ENCODE measurements around the gene KIF1C. TPM values are rescaled to one million over a fixed set of nuclear protein-coding genes. Genes with fewer than 3 reads are reported as not detected.

KIF1C gene
- total RNA-seq, 1 donor from 2014 or later, result 94.0 TPM

GRCh38 chr17:4986403-4986802, 11.3 kb upstream of the KIF1C start:
- no peaks in the 10 kb centered on the region for H3K27me3 ChIP-seq
- H3K4me1 ChIP-seq, result peaks cover 0 to 22% of the 10 kb centered on the region in 2 donors
- H3K9me3 ChIP-seq, result no peaks in the 10 kb centered on the region
- no peak for DNase-seq (ENCODE audit: low spot score in 2 of 2)
- peak overlapping the region; percentile 91 to 95 for H3K27ac ChIP-seq
- peaks cover 22 to 24% of the 10 kb centered on the region in 2 donors for H3K36me3 ChIP-seq
- TF ChIP-seq, protein P1, sequence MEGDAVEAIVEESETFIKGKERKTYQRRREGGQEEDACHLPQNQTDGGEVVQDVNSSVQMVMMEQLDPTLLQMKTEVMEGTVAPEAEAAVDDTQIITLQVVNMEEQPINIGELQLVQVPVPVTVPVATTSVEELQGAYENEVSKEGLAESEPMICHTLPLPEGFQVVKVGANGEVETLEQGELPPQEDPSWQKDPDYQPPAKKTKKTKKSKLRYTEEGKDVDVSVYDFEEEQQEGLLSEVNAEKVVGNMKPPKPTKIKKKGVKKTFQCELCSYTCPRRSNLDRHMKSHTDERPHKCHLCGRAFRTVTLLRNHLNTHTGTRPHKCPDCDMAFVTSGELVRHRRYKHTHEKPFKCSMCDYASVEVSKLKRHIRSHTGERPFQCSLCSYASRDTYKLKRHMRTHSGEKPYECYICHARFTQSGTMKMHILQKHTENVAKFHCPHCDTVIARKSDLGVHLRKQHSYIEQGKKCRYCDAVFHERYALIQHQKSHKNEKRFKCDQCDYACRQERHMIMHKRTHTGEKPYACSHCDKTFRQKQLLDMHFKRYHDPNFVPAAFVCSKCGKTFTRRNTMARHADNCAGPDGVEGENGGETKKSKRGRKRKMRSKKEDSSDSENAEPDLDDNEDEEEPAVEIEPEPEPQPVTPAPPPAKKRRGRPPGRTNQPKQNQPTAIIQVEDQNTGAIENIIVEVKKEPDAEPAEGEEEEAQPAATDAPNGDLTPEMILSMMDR (IDR thresholded peaks at IDR 0.05), result no peak
- intact Hi-C loops (cut with DNase I), result loop anchor here (5.0 kb wide), 2 partner anchors 44 to 79 kb away; partner anchors contain the start of genes RNF167 and SLC25A11
- H3K4me3 ChIP-seq, result peak overlapping the region; percentile 86 to 91

DNA sequence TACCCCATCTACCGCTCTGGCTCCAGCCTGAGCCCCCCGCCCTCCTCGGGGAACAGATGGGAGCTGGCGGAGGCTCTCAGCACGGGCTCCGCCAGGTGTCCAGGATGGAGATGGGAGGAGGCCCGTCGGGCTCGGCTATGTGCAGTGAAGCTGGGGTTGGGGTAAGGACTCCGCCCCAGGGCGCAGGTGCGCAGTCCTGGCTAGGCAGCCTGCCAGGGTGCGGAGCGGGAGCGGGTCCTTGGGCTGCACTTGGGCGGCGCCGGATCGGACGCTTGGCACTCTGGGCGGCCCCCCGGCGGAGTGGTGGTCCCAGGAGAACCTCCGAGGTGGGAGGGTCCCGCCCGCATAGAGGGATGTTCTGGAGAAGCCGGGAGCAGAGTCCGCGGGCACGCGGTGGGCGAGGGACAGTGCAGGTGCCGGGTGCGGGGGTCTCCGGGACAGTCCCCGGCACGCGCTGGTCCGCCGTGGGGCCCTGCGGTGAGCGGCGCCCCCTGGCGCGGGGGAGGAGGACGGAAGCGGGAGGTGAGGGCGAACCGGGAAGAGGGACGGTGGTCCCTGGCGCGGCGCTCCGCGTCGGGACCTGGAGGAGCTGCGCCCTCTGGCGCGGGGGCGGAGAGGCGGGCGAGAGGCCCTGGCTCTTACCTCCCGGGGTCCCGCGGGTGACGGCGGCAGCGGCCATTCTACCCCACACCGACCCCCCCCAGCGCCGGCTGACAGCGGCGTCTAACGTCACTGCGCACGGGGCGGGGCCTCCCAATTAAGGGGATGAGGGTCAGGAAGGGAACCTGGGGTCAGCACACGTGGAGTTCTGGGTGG, 10.6 kb upstream of the KIF1C start, which contains the start of gene CAMTA2:
CAMTA2 (minus strand) TSS at position 725 of the 816 bp plus-strand sequence. CDS start 1,453 bp downstream, outside the sequence.
- TF ChIP-seq, protein P1 (IDR thresholded peaks at IDR 0.05), result peak; percentile 80 to 91 (median 87)
- Histone ChIP-seq H3K36me3 (peaks cover 18 to 19% of the 10 kb centered on the region in 2 donors), H3K9me3 (no peaks in the 10 kb centered on the region), H3K27me3 (no peaks in the 10 kb centered on the region), H3K4me1 (peaks cover 0 to 22% of the 10 kb centered on the region in 2 donors), H3K4me3 (peak within 1 kb of the TSS; percentile 86 to 91), H3K27ac (peak within 1 kb of the TSS; percentile 91 to 95)
- DNase-seq (ENCODE audit: low spot score in 2 of 2), result peak; percentile 62 to 95
- intact Hi-C loops (cut with DNase I), result loop anchor here (5.0 kb wide), 2 partner anchors 45 to 80 kb away; partner anchors contain the start of genes RNF167 and SLC25A11

DNA sequence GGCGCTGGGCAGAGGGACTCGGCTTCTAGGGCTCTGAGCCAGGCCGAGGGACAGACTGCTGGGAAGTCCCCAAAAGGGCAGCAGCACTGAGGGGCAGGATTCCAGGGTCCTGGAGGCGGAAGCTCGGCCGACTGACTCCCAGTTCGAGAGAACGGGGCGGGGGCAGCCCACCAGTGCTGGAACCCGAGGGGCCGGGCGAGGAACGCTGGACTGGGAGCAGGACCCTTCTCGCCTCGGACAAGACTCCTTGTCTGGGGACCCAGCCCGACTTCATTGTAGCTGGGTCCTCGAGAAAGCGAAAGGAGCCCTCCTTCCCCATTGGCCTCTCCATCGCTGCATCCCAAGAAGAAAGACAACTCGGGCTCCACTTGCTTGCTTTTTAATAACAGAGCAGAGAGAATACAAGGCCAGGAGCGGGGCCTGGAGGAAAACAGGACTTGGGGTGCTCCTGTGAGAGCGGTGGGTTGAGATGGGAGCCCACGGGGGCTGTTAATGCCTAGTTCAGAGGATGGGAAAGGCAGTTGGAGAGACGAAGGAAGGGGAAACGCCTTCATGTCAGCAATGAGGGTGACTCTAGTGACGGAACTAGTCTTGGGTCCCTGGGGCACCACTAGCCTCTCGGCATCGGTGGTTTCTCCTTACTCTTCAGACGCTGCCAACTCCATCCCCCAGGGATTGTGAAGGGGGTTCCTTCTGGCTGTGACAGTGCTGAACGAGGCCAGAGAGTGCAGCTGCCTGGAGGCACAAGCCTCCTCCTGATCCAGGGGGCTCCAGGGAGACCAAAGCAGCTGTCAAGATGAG, 9.8 kb upstream of the KIF1C start:
- no peaks in the 10 kb centered on the region for H3K27me3 ChIP-seq
- H3K4me3 ChIP-seq, result peak overlapping the region; percentile 86 to 91
- H3K9me3 ChIP-seq, result no peaks in the 10 kb centered on the region
- TF ChIP-seq, protein P1 (IDR thresholded peaks at IDR 0.05), result no peak
- DNase-seq (ENCODE audit: low spot score in 2 of 2), result no peak
- peak overlapping the region; percentile 91 to 95 for H3K27ac ChIP-seq
- H3K36me3 ChIP-seq, result peaks cover 11% of the 10 kb centered on the region in 2 donors
- peaks cover 0 to 22% of the 10 kb centered on the region in 2 donors for H3K4me1 ChIP-seq
- intact Hi-C loops (cut with DNase I), result loop anchor here (1.0 to 5.0 kb wide), 3 partner anchors 9 to 81 kb away; partner anchors contain the start of genes INCA1, KIF1C, RNF167 and SLC25A11

GRCh38 chr17:4994081-4994595, 3.6 kb upstream of the KIF1C start:
- H3K27ac ChIP-seq, result no peak overlapping the region
- no peaks in the 10 kb centered on the region for H3K9me3 ChIP-seq
- intact Hi-C loops (cut with DNase I), result no loop called here
- no peak overlapping the region for H3K4me3 ChIP-seq
- TF ChIP-seq, protein P1 (IDR thresholded peaks at IDR 0.05), result no peak
- H3K27me3 ChIP-seq, result no peaks in the 10 kb centered on the region
- H3K36me3 ChIP-seq, result no peaks in the 10 kb centered on the region
- DNase-seq (ENCODE audit: low spot score in 2 of 2), result no peak
- H3K4me1 ChIP-seq, result peaks cover 5 to 6% of the 10 kb centered on the region in 2 donors

GRCh38 chr17:4998027-4998731, 429 bp downstream of the KIF1C start:
- no peaks in the 10 kb centered on the region for H3K9me3 ChIP-seq
- intact Hi-C loops (cut with DNase I), result no loop called here
- H3K4me3 ChIP-seq, result peak overlapping the region; percentile 80 to 99
- peak in 1 of 2 donors; percentile 77 for DNase-seq (ENCODE audit: low spot score in 2 of 2)
- H3K27me3 ChIP-seq, result no peaks in the 10 kb centered on the region
- peaks cover 6 to 17% of the 10 kb centered on the region in 2 donors for H3K4me1 ChIP-seq
- peaks cover 22 to 26% of the 10 kb centered on the region in 2 donors for H3K36me3 ChIP-seq
- peak overlapping the region; percentile 94 to 95 for H3K27ac ChIP-seq
- TF ChIP-seq, protein P1 (IDR thresholded peaks at IDR 0.05), result no peak

All from ascending aorta (tissue), 2 donors.